Ammon's horn (tissue), 1 donor: ENCODE measurements around the gene GBA3.

Source experiments
- DNase-seq: peaks from one replicate; pipeline ENCODE4 v3.0.0-alpha.2; 2016; ENCODE audit warnings: low spot score

The GBA3 gene

GRCh38 chr4:22692736-22693135, at the start of gene GBA3:
Gene GBA3 (plus strand): TSS chr4:22692937.
- no peak for DNase-seq

- no peak for DNase-seq
These were observed 48.8 kb upstream of the GBA3 start for GRCh38 chr4:22643952-22644351.

GRCh38 chr4:22645481-22646182, 47.1 kb upstream of the GBA3 start:
- DNase-seq = no peak

- DNase-seq = no peak
These were observed 43.7 kb upstream of the GBA3 start for GRCh38 chr4:22648996-22649395.

- DNase-seq = no peak
These were observed 42.0 kb upstream of the GBA3 start for GRCh38 chr4:22650771-22651170.

GRCh38 chr4:22653752-22654151, 39.0 kb upstream of the GBA3 start:
- no peak for DNase-seq

- DNase-seq = no peak
These were observed 31.3 kb upstream of the GBA3 start for GRCh38 chr4:22661443-22661842.

GRCh38 chr4:22667332-22667940, 25.3 kb upstream of the GBA3 start:
- DNase-seq = no peak

GRCh38 chr4:22668301-22668700, 24.4 kb upstream of the GBA3 start:
- DNase-seq = no peak

GRCh38 chr4:22668702-22669101, 24.0 kb upstream of the GBA3 start:
- DNase-seq = no peak

- no peak for DNase-seq
These were observed 21.8 kb upstream of the GBA3 start for GRCh38 chr4:22670956-22671355.

- DNase-seq = no peak
These were observed 20.2 kb upstream of the GBA3 start for GRCh38 chr4:22672519-22672918.

- no peak for DNase-seq
These were observed 19.8 kb upstream of the GBA3 start for GRCh38 chr4:22672944-22673343.

GRCh38 chr4:22674700-22675099, 18.0 kb upstream of the GBA3 start:
- DNase-seq = no peak

GRCh38 chr4:22676063-22676462, 16.7 kb upstream of the GBA3 start:
- no peak for DNase-seq

- no peak for DNase-seq
These were observed 15.0 kb upstream of the GBA3 start for GRCh38 chr4:22677780-22678179.

GRCh38 chr4:22678940-22679854, 13.5 kb upstream of the GBA3 start:
- DNase-seq = peak; percentile 8

- no peak for DNase-seq
These were observed 12.6 kb upstream of the GBA3 start for GRCh38 chr4:22680065-22680642.

- no peak for DNase-seq
These were observed 9.0 kb upstream of the GBA3 start for GRCh38 chr4:22683726-22684125.

- no peak for DNase-seq
These were observed 6.6 kb upstream of the GBA3 start for GRCh38 chr4:22686141-22686540.

GRCh38 chr4:22688236-22688635, 4.5 kb upstream of the GBA3 start:
- DNase-seq = no peak

- DNase-seq = no peak
These were observed 3.3 kb upstream of the GBA3 start for GRCh38 chr4:22689428-22689827.

- DNase-seq = no peak
These were observed 2.3 kb downstream of the GBA3 start for GRCh38 chr4:22695029-22695428.
